ENCODE results near the gene CCDC28B.

The CCDC28B gene

DNA sequence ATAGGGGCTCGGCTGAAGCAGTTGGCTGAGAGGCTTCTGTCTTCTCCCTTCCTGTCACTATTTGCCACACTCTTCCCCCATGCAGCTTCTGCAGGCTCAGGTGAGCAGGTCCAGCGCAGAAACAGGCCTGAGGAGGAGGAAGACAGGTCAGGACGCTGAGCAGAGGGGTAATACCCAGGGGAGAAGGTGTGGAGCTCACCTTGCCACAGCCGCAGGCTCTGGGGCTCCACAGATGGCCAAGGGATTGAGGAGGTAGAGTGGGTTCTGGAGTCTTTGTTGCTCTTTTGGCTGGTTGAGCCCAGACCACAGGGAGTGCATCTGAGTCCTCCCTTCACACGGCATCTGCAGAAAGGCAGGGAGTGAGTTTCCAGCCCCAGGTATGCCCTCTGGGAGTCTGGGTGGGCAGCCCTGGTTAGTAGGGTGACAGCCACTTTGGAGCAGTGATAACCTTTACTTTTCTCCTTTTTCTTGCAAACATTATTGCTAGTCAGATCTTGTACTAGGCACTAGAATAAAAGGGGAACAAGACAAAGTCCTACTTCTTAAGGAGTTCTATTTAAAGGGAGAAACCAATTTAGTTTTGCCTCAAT is 31.5 kb downstream of the CCDC28B start:
- no peak for DNase-seq (ENCODE audit: extremely low spot score)
- ChIA-PET CTCF (no interaction called here), POLR2A (interaction anchor here (0.7 kb wide), 1 partner anchor 52 kb away, joined by 3 read pairs; the partner anchor contains the start of gene TXLNA)
- TF ChIP-seq SP1 (IDR thresholded peaks at IDR 0.05) = no peak
- no peak for TF ChIP-seq FOXK2 (IDR thresholded peaks at IDR 0.05)
- TF ChIP-seq HDGF (IDR thresholded peaks at IDR 0.05; ENCODE audit: borderline replicate concordance) = no peak
- TF ChIP-seq NFRKB (IDR thresholded peaks at IDR 0.05) = no peak

GRCh38 chr1:32232558-32233304 is 32.3 kb downstream of the CCDC28B start:
- no peak for DNase-seq (ENCODE audit: extremely low spot score)
- TF ChIP-seq FOXK2 (IDR thresholded peaks at IDR 0.05) (no peak), L3MBTL2 (conservative IDR thresholded peaks at IDR 0.05) (no peak), BHLHE40 (IDR thresholded peaks at IDR 0.05; ENCODE audit: borderline replicate concordance) (peak; percentile 20; the same call in 1 of the 2 replicates)
- ChIA-PET POLR2A (interaction anchor here (0.7 kb wide), 1 partner anchor 53 kb away, joined by 3 read pairs; the partner anchor contains the start of gene TXLNA), CTCF (no interaction called here)

GRCh38 chr1:32234792-32235191 is 34.4 kb downstream of the CCDC28B start:
- ChIA-PET POLR2A (no interaction called here), CTCF (interaction anchor here (0.6 kb wide), 1 partner anchor 19 kb away, joined by 5 read pairs; no protein-coding TSS in a partner anchor)
- DNase-seq (ENCODE audit: extremely low spot score) = no peak
- TF ChIP-seq TARDBP (IDR thresholded peaks at IDR 0.05) (no peak), ELF4 (IDR thresholded peaks at IDR 0.05) (no peak), FOXA1 (IDR thresholded peaks at IDR 0.05) (no peak), LEF1 (IDR thresholded peaks at IDR 0.05; ENCODE audit: borderline replicate concordance) (no peak), FOXM1 (IDR thresholded peaks at IDR 0.05; ENCODE audit: borderline replicate concordance) (no peak), NFRKB (IDR thresholded peaks at IDR 0.05) (no peak), L3MBTL2 (conservative IDR thresholded peaks at IDR 0.05) (no peak), BHLHE40 (IDR thresholded peaks at IDR 0.05; ENCODE audit: borderline replicate concordance) (no peak), FOXK2 (IDR thresholded peaks at IDR 0.05) (no peak), PKNOX1 (IDR thresholded peaks at IDR 0.05) (no peak), HDGF (IDR thresholded peaks at IDR 0.05; ENCODE audit: borderline replicate concordance) (no peak), SUZ12 (IDR thresholded peaks at IDR 0.05) (no peak), CTBP1 (IDR thresholded peaks at IDR 0.05; ENCODE audit: borderline replicate concordance) (no peak), ZNF384 (IDR thresholded peaks at IDR 0.05) (no peak), SP1 (IDR thresholded peaks at IDR 0.05) (no peak), ARNT (IDR thresholded peaks at IDR 0.05) (no peak)

GRCh38 chr1:32239337-32239736 is 38.9 kb downstream of the CCDC28B start:
- no peak for DNase-seq (ENCODE audit: extremely low spot score)
- ChIA-PET CTCF (interaction anchor here (0.8 kb wide), 1 partner anchor 9 kb away, joined by 6 read pairs; no protein-coding TSS in a partner anchor), POLR2A (interaction anchor here (2.2 kb wide), 1 partner anchor 9 kb away, joined by 8 read pairs; no protein-coding TSS in a partner anchor)
- TF ChIP-seq LEF1 (IDR thresholded peaks at IDR 0.05; ENCODE audit: borderline replicate concordance) (no peak), PKNOX1 (IDR thresholded peaks at IDR 0.05) (no peak), CTBP1 (IDR thresholded peaks at IDR 0.05; ENCODE audit: borderline replicate concordance) (no peak), TARDBP (IDR thresholded peaks at IDR 0.05) (no peak), NFRKB (IDR thresholded peaks at IDR 0.05) (no peak), BHLHE40 (IDR thresholded peaks at IDR 0.05; ENCODE audit: borderline replicate concordance) (no peak), HDGF (IDR thresholded peaks at IDR 0.05; ENCODE audit: borderline replicate concordance) (no peak), ELF4 (IDR thresholded peaks at IDR 0.05) (no peak), SP1 (IDR thresholded peaks at IDR 0.05) (no peak), ARNT (IDR thresholded peaks at IDR 0.05) (no peak), FOXA1 (IDR thresholded peaks at IDR 0.05) (no peak), FOXM1 (IDR thresholded peaks at IDR 0.05; ENCODE audit: borderline replicate concordance) (no peak), FOXK2 (IDR thresholded peaks at IDR 0.05) (no peak)

GRCh38 chr1:32239790-32240139 is 39.4 kb downstream of the CCDC28B start:
- ChIA-PET POLR2A (interaction anchor here (2.2 kb wide), 1 partner anchor 9 kb away, joined by 8 read pairs; no protein-coding TSS in a partner anchor), CTCF (interaction anchor here (0.8 kb wide), 1 partner anchor 9 kb away, joined by 6 read pairs; no protein-coding TSS in a partner anchor)
- no peak for DNase-seq (ENCODE audit: extremely low spot score)
- TF ChIP-seq LEF1 (IDR thresholded peaks at IDR 0.05; ENCODE audit: borderline replicate concordance) = no peak
- no peak for TF ChIP-seq FOXA1 (IDR thresholded peaks at IDR 0.05)
- TF ChIP-seq L3MBTL2 (conservative IDR thresholded peaks at IDR 0.05) = no peak
- no peak for TF ChIP-seq ZNF384 (IDR thresholded peaks at IDR 0.05)
- no peak for TF ChIP-seq SP1 (IDR thresholded peaks at IDR 0.05)
- no peak for TF ChIP-seq FOXK2 (IDR thresholded peaks at IDR 0.05)
- TF ChIP-seq ELF4 (IDR thresholded peaks at IDR 0.05) = no peak
- no peak for TF ChIP-seq ARNT (IDR thresholded peaks at IDR 0.05)

GRCh38 chr1:32240140-32240951 is 40.0 kb downstream of the CCDC28B start:
- TF ChIP-seq FOXM1 (IDR thresholded peaks at IDR 0.05; ENCODE audit: borderline replicate concordance) = no peak
- no peak for TF ChIP-seq LEF1 (IDR thresholded peaks at IDR 0.05; ENCODE audit: borderline replicate concordance)
- no peak for TF ChIP-seq HDGF (IDR thresholded peaks at IDR 0.05; ENCODE audit: borderline replicate concordance)
- peak; percentile 40; the same call in 1 of the 2 replicates for TF ChIP-seq L3MBTL2 (conservative IDR thresholded peaks at IDR 0.05)
- DNase-seq (ENCODE audit: extremely low spot score) = no peak
- ChIA-PET CTCF (interaction anchor here (0.8 kb wide), 1 partner anchor 8 kb away, joined by 6 read pairs; no protein-coding TSS in a partner anchor), POLR2A (interaction anchor here (2.2 kb wide), 1 partner anchor 8 kb away, joined by 8 read pairs; no protein-coding TSS in a partner anchor)
